Measurements from ENCODE around the gene NBDY. TPM values are rescaled to one million over a fixed set of nuclear protein-coding genes. Genes with fewer than 3 reads are reported as not detected.
"Not testable (repeated sequence)": the region's sequence is repeated elsewhere in the genome, so short reads cannot be mapped to it uniquely, and the experiment has no call there.

The NBDY gene
- total and polyA plus RNA-seq, 4 donors, result 35.7 to 45.5 (median 43.0) TPM

DNA sequence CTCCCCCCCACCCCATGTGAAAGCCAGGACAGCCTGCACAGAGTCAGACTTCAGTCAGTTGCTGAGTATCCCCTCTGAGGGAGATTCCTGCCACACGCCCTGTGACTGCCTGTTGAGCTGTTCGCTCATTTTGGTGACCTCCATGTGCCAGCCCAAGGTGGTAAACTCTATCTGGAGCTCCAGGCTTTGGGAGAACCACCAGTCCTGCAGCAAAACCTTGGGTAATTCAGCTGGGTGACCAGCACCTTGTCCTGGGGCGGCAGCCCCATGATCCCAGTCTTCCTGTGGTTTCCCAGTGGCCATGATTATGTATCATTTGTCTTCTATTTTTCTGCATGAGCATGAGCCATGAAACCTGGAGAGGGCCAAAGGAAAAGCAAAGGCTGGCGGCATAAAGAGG is 73.4 kb downstream of the NBDY start:
- H3K27ac ChIP-seq (ENCODE audit: low read depth in 1 of 2, low read length in 2 of 2), result no peak overlapping the region

DNA sequence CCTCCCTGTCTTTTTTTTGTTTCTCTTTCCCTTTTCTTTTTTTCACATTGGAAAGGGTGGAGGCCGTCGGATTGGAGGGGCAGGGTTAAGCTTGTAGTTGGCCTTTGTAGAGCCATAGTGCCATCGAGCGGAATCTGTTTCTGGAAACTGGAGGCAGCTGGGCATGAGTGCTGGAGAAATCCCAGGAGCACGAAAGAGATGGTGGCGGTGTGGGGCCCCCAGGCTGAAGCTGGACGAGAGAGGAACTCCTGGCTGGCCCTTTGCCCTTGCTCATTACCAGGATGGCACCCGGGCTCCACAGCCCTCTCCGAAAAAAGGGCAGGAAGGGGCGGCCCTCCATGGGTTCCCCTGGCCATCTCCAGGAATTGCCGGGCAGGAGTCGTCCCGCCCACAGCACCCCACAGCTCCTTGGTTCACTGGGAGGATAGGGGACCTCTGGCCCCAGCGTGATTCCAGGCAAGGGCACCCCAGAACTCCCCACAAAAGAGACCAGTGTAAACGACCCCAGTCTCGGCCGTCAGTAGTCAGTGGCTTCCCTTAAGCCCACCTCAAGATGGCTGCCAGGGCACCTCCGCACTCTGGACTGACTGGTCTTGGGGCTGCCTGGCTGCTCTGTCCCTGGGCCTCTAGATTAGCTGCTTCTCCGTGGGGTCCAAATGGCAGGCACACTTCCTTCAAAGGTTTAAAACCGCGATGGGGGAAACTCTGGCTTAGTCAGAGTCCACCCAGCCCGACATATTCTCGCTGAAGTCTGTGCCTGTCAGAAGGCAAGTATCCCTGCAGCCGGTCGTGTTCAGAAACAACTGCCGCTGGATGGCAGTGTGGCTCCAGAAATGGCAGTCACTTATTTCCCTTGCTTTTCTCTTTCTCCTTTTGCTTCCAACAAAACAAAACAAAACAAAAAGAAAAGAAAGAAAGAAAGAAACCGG is 74.1 kb downstream of the NBDY start:
- no peaks in the 10 kb centered on the region for H3K4me1 ChIP-seq (ENCODE audit: control insufficient read depth in 1 of 2, insufficient read depth in 2 of 2, low read length in 2 of 2)
- 26 to 51% methylated on average over 27 of the region's 27 CpGs for WGBS, 2 donors
- peak; percentile 91 for ATAC-seq (ENCODE audit: low FRiP score)
- intact Hi-C loops (cut with DNase I), result no loop called here
- H3K36me3 ChIP-seq (ENCODE audit: control insufficient read depth in 1 of 2, insufficient read depth in 2 of 2, low read length in 1 of 2), result no peaks in the 10 kb centered on the region
- H3K4me3 ChIP-seq (ENCODE audit: low read length in 2 of 2), result peak overlapping the region in 1 of 2 donors; percentile 50
- peak overlapping the region in 1 of 2 donors; percentile 17 for H3K27ac ChIP-seq (ENCODE audit: low read depth in 1 of 2, low read length in 2 of 2)
- H3K9me3 ChIP-seq (ENCODE audit: control insufficient read depth, low read length), result no peaks in the 10 kb centered on the region
- H3K27me3 ChIP-seq (ENCODE audit: control insufficient read depth in 1 of 2, insufficient read depth in 2 of 2, low read length in 1 of 2), result no peaks in the 10 kb centered on the region
- peak; percentile 90 to 93 for DNase-seq

More for the DNA sequence above, 73.4 kb downstream of the NBDY start:
- ATAC-seq (ENCODE audit: low FRiP score) (no peak), DNase-seq (no peak)
- H3K9me3 ChIP-seq (ENCODE audit: control insufficient read depth, low read length), result no peaks in the 10 kb centered on the region
- H3K4me3 ChIP-seq (ENCODE audit: low read length in 2 of 2), result no peak overlapping the region
- no peaks in the 10 kb centered on the region for H3K36me3 ChIP-seq (ENCODE audit: control insufficient read depth in 1 of 2, insufficient read depth in 2 of 2, low read length in 1 of 2)
- intact Hi-C loops (cut with DNase I), result no loop called here
- H3K27me3 ChIP-seq (ENCODE audit: control insufficient read depth in 1 of 2, insufficient read depth in 2 of 2, low read length in 1 of 2), result no peaks in the 10 kb centered on the region
- H3K4me1 ChIP-seq (ENCODE audit: control insufficient read depth in 1 of 2, insufficient read depth in 2 of 2, low read length in 2 of 2), result no peaks in the 10 kb centered on the region
- 61 to 89% methylated on average over 4 of the region's 4 CpGs for WGBS, 2 donors

DNA sequence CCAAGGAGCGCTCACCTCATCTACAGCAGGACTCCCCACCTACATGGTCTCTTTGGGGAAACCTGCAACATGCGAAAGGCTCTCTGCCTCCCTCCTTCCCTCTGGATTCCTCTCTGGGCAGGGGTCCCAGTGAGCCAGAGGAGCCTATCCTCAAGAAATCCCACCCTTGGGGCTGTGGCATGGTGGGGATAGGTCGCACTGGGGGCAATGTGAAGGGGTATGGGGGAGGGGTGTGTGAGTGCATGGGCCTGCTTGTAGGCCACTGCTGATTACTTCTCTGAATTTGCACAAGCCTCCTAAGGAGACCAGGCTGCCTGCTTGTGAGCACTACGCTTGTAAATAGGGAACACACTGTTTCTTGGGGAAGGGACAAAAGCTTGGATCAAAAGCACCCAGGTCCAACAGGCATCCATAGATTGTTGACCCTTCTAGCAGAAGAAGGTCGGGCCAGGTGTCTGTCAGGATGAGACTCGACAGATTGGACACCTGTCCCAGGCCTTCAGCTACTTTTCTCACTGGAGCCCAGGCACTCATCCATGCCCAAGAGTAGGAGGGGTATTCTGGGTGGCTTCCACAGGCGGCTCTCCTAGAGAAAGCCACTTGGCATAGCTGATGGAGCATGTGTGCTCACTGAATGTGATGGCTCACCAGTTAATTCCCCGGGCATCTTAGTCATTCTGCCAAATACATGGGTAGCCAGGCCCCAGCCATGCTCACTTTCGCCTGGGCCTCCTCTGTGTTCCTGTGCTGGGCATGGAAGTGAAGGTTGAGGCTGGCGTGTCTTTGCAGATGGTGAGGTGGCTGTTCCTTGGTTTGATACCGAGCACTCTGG is 75.0 kb downstream of the NBDY start:
- 42 to 51% methylated on average over 11 of the region's 11 CpGs for WGBS, 2 donors
- Histone ChIP-seq H3K27ac (ENCODE audit: low read depth in 1 of 2, low read length in 2 of 2) (peak overlapping the region in 1 of 2 donors; percentile 19), H3K4me1 (ENCODE audit: control insufficient read depth in 1 of 2, insufficient read depth in 2 of 2, low read length in 2 of 2) (no peaks in the 10 kb centered on the region), H3K27me3 (ENCODE audit: control insufficient read depth in 1 of 2, insufficient read depth in 2 of 2, low read length in 1 of 2) (no peaks in the 10 kb centered on the region), H3K36me3 (ENCODE audit: control insufficient read depth in 1 of 2, insufficient read depth in 2 of 2, low read length in 1 of 2) (no peaks in the 10 kb centered on the region), H3K9me3 (ENCODE audit: control insufficient read depth, low read length) (no peaks in the 10 kb centered on the region), H3K4me3 (ENCODE audit: low read length in 2 of 2) (no peak overlapping the region)
- no peak for DNase-seq
- ATAC-seq (ENCODE audit: low FRiP score), result peak; percentile 27
- intact Hi-C loops (cut with DNase I), result no loop called here

DNA sequence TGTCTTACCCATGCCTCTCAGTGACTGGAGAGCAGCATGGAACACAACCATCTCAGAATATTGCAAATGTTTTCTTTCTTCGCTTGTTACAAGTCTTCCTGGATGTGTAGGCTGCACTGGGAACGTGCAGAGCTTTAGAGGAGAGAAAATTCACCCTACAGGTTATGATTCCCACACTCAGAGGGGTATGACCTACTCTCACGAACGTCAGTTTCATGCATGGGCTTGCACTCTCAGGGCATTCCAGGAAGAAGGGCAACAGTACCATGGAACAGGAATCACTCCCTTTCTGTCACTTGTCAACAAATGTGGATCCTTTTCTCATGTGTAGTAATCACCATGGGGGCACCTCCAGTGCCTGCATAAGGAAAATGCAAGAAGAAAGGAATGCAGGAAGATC is 75.8 kb downstream of the NBDY start:
- Histone ChIP-seq H3K27ac (ENCODE audit: low read depth in 1 of 2, low read length in 2 of 2) (no peak overlapping the region), H3K36me3 (ENCODE audit: control insufficient read depth in 1 of 2, insufficient read depth in 2 of 2, low read length in 1 of 2) (no peaks in the 10 kb centered on the region), H3K4me3 (ENCODE audit: low read length in 2 of 2) (no peak overlapping the region), H3K27me3 (ENCODE audit: control insufficient read depth in 1 of 2, insufficient read depth in 2 of 2, low read length in 1 of 2) (no peaks in the 10 kb centered on the region), H3K4me1 (ENCODE audit: control insufficient read depth in 1 of 2, insufficient read depth in 2 of 2, low read length in 2 of 2) (no peaks in the 10 kb centered on the region), H3K9me3 (ENCODE audit: control insufficient read depth, low read length) (no peaks in the 10 kb centered on the region)
- ATAC-seq (ENCODE audit: low FRiP score), result no peak
- intact Hi-C loops (cut with DNase I), result no loop called here
- no peak for DNase-seq
- 81 to 83% methylated on average over 4 of the region's 4 CpGs for WGBS, 2 donors

DNA sequence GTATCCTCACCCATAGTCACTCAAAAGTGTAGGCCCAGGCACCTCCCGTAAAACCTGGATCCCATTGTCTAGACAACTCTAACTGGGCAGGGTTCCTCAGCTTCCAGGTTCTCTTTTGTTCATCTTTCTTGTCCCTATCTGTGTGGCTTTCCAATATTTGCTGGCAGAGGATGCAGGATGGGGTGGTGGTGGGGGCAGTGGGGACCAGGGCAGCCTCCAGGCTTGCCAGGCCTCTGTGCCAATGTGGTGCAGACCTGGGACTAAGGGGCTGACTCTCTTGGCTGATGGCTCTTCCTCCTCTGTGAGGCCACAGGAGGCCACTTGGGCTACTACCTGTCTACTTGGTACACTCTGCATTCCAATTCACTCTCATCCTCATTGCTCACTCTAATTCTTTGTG is 76.4 kb downstream of the NBDY start:
- WGBS, 2 donors, result 0 to 93% methylated on average over 1 of the region's 1 CpG
- Histone ChIP-seq H3K27me3 (ENCODE audit: control insufficient read depth in 1 of 2, insufficient read depth in 2 of 2, low read length in 1 of 2) (no peaks in the 10 kb centered on the region), H3K4me1 (ENCODE audit: control insufficient read depth in 1 of 2, insufficient read depth in 2 of 2, low read length in 2 of 2) (no peaks in the 10 kb centered on the region), H3K9me3 (ENCODE audit: control insufficient read depth, low read length) (no peaks in the 10 kb centered on the region), H3K36me3 (ENCODE audit: control insufficient read depth in 1 of 2, insufficient read depth in 2 of 2, low read length in 1 of 2) (no peaks in the 10 kb centered on the region), H3K4me3 (ENCODE audit: low read length in 2 of 2) (no peak overlapping the region), H3K27ac (ENCODE audit: low read depth in 1 of 2, low read length in 2 of 2) (no peak overlapping the region)
- intact Hi-C loops (cut with DNase I), result no loop called here
- DNase-seq, result no peak
- no peak for ATAC-seq (ENCODE audit: low FRiP score)

DNA sequence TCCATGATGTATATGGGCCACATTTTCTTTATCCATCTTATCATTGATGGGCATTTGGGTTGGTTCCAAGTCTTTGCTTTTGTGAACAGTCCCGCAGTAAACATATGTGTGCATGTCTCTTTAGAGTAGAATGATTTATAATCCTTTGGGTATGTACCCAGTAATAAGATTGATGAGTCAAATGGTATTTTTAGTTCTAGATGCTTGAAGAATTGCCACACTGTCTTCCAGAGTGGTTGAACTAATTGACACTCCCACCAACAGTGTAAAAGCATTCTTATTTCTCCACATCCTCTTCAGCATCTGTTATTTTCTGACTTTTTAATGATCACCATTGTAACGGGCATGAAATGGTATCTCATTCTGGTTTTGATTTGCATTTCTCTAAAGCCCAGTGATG is 77.1 kb downstream of the NBDY start:
- H3K4me3 ChIP-seq (ENCODE audit: low read length in 2 of 2); H3K27me3 ChIP-seq (ENCODE audit: control insufficient read depth in 1 of 2, insufficient read depth in 2 of 2, low read length in 1 of 2); H3K9me3 ChIP-seq (ENCODE audit: control insufficient read depth, low read length); DNase-seq; H3K27ac ChIP-seq (ENCODE audit: low read depth in 1 of 2, low read length in 2 of 2); H3K36me3 ChIP-seq (ENCODE audit: control insufficient read depth in 1 of 2, insufficient read depth in 2 of 2, low read length in 1 of 2); H3K4me1 ChIP-seq (ENCODE audit: control insufficient read depth in 1 of 2, insufficient read depth in 2 of 2, low read length in 2 of 2); intact Hi-C loops (cut with DNase I); ATAC-seq (ENCODE audit: low FRiP score): not testable (repeated sequence)
- 81 to 96% methylated on average over 2 of the region's 2 CpGs for WGBS, 2 donors

DNA sequence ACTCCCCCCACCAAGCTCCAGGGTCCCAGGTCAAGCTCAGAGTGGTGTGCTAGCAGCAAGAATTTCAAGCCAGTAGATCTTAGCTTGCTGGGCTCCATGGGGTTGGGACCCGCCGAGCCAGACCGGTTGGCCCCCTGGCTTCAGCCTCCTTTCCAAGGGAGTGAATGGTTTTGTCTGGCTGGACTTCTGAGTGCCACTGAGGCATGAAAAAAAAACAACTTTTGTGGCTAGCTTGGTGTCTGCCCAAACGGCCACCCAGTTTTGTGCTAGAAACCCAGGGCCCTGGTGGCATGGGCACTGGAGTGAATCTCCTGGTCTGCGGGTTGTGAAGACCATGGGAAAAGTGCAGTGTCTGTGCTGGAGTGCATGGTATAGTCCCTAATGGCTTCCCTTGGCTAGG is 82.6 kb downstream of the NBDY start:
- Histone ChIP-seq H3K27me3 (ENCODE audit: control insufficient read depth in 1 of 2, insufficient read depth in 2 of 2, low read length in 1 of 2) (no peaks in the 10 kb centered on the region), H3K27ac (ENCODE audit: low read depth in 1 of 2, low read length in 2 of 2) (no peak overlapping the region), H3K9me3 (ENCODE audit: control insufficient read depth, low read length) (no peaks in the 10 kb centered on the region), H3K4me1 (ENCODE audit: control insufficient read depth in 1 of 2, insufficient read depth in 2 of 2, low read length in 2 of 2) (no peaks in the 10 kb centered on the region), H3K4me3 (ENCODE audit: low read length in 2 of 2) (no peak overlapping the region), H3K36me3 (ENCODE audit: control insufficient read depth in 1 of 2, insufficient read depth in 2 of 2, low read length in 1 of 2) (no peaks in the 10 kb centered on the region)
- intact Hi-C loops (cut with DNase I), result no loop called here
- ATAC-seq (ENCODE audit: low FRiP score) (no peak), DNase-seq (no peak)
- 82 to 95% methylated on average over 5 of the region's 5 CpGs for WGBS, 2 donors

DNA sequence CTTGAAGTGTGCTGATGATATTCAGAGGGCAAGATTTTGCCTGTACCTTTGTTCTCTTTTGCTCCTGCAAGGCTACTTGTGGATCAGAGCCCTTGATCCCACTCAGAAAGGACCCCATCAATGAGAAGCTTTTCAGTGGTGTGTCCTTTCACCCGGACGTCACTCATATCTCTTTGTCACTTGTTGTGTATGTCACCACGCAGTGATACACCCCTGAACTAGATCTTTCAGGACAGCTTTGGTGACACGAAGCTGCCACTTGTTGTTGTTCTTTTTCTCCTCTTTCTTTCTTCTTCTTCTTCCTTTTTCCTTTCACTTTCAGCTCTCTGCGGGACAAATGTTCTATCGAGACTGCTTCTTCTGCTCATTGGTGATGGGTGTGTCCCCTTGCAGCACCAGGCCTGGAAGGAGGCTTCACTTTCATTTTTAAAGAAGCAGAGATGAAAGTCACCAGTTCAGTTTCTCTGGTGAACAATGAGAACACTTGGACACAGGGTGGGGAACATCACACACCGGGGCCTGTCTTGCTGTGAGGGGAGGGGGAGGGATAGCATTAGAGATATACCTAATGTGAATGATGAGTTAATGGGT is 83.6 kb downstream of the NBDY start:
- 61 to 66% methylated on average over 7 of the region's 7 CpGs for WGBS, 2 donors
- Histone ChIP-seq H3K27ac (ENCODE audit: low read depth in 1 of 2, low read length in 2 of 2) (no peak overlapping the region), H3K4me3 (ENCODE audit: low read length in 2 of 2) (no peak overlapping the region), H3K4me1 (ENCODE audit: control insufficient read depth in 1 of 2, insufficient read depth in 2 of 2, low read length in 2 of 2) (no peaks in the 10 kb centered on the region), H3K27me3 (ENCODE audit: control insufficient read depth in 1 of 2, insufficient read depth in 2 of 2, low read length in 1 of 2) (no peaks in the 10 kb centered on the region), H3K9me3 (ENCODE audit: control insufficient read depth, low read length) (no peaks in the 10 kb centered on the region), H3K36me3 (ENCODE audit: control insufficient read depth in 1 of 2, insufficient read depth in 2 of 2, low read length in 1 of 2) (no peaks in the 10 kb centered on the region)
- intact Hi-C loops (cut with DNase I), result no loop called here
- ATAC-seq (ENCODE audit: low FRiP score) (no peak), DNase-seq (no peak)

Measured in aorta (tissue), 5 donors.